Stomach (tissue), 4 donors: ENCODE results near the gene KCNAB2.

Experiments
- EP300 ChIP-seq: sonication (generic); formaldehyde crosslinking; IDR thresholded peaks from one replicate; pipeline ENCODE4 v1.6.1; 2017; ENCODE audit warnings: antibody characterized with exemption
- POLR2A ChIP-seq, 4 donors: fragments of 450-650 bp; IDR thresholded peaks; one replicate each; pipeline ENCODE4 v1.6.1; 2016; ENCODE audit warnings: antibody characterized with exemption in 4 of 4, control low read depth in 2 of 4, mild to moderate bottlenecking in 1 of 4, moderate library complexity in 1 of 4
- POLR2AphosphoS5 ChIP-seq, 3 donors: sonication (generic); formaldehyde crosslinking; IDR thresholded peaks; one replicate each; pipeline ENCODE4 v1.6.1; 2016; ENCODE audit warnings: antibody characterized with exemption in 3 of 3
- TF ChIP-seq, protein P1 (sequence below), 7 experiments: fragments of 450-650 bp in 4 of 7; fragments of 200-600 bp in 3 of 7; sonication (generic) in 3 of 7; IDR thresholded peaks; one replicate each; pipeline ENCODE4 v1.5.1; 2016 to 2019; ENCODE audit warnings: antibody characterized with exemption in 7 of 7, control low read depth in 2 of 7, mild to moderate bottlenecking in 1 of 7

DNA sequence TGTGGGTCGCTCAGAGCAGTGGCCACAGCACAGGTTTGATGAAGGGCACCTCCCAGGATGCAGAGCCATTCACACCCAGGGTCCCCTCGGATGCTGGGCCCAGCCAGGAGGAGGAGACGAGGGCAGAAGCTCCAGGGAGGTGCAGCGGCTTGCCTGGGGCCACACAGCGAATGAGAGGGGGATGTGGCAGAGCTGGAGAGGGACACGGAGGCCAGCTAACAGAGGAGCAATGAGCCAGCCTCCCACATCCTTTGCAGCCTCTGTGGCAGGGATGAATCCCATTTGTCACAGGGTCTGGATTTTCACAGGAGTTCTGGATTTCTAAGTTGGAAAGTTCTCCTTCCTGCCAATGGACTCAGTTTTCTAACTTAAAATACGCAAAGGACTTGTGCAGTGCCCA, 98.5 kb downstream of the KCNAB2 start:
- TF ChIP-seq POLR2A (IDR thresholded peaks at IDR 0.05) (no peak), POLR2AphosphoS5 (IDR thresholded peaks at IDR 0.05) (no peak), EP300 (no peak)
- TF ChIP-seq, protein P1, sequence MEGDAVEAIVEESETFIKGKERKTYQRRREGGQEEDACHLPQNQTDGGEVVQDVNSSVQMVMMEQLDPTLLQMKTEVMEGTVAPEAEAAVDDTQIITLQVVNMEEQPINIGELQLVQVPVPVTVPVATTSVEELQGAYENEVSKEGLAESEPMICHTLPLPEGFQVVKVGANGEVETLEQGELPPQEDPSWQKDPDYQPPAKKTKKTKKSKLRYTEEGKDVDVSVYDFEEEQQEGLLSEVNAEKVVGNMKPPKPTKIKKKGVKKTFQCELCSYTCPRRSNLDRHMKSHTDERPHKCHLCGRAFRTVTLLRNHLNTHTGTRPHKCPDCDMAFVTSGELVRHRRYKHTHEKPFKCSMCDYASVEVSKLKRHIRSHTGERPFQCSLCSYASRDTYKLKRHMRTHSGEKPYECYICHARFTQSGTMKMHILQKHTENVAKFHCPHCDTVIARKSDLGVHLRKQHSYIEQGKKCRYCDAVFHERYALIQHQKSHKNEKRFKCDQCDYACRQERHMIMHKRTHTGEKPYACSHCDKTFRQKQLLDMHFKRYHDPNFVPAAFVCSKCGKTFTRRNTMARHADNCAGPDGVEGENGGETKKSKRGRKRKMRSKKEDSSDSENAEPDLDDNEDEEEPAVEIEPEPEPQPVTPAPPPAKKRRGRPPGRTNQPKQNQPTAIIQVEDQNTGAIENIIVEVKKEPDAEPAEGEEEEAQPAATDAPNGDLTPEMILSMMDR (IDR thresholded peaks at IDR 0.05): no peak
